HG02943 (cell line): ENCODE results near the gene CACNB4.
A peak's percentile ranks its signal among the peaks of the same experiment; 100 is the strongest.

Experiments
- ATAC-seq: cut with Tn5 transposase; IDR thresholded peaks from one replicate; pipeline ENCODE4 v1.9.1; 2021; ENCODE audit warnings: mild to moderate bottlenecking, low read depth, moderate library complexity; ENCODE audit not compliant: unreplicated experiment

The CACNB4 gene

GRCh38 chr2:151842830-151843690 is 255.8 kb downstream of the CACNB4 start:
- ATAC-seq: no peak

- ATAC-seq: no peak
These were observed 257.8 kb downstream of the CACNB4 start for GRCh38 chr2:151841047-151841424.

GRCh38 chr2:151840216-151841046 is 258.4 kb downstream of the CACNB4 start:
- ATAC-seq: peak; percentile 97

- ATAC-seq: no peak
These were observed 260.9 kb downstream of the CACNB4 start for GRCh38 chr2:151837926-151838325.

GRCh38 chr2:151833984-151834383 is 264.9 kb downstream of the CACNB4 start:
- no peak for ATAC-seq

GRCh38 chr2:151830961-151831360 is 267.9 kb downstream of the CACNB4 start:
- ATAC-seq: no peak

GRCh38 chr2:151828890-151829324 is 269.9 kb downstream of the CACNB4 start:
- no peak for ATAC-seq

GRCh38 chr2:151828143-151828889 is 270.5 kb downstream of the CACNB4 start, which contains the start of gene ARL5A:
TSS of gene ARL5A (minus strand) at chr2:151828421. CDS start at chr2:151828176, 245 bp downstream.
- ATAC-seq: peak; percentile 96

- peak; percentile 37 for ATAC-seq
These were observed 271.2 kb downstream of the CACNB4 start for GRCh38 chr2:151827564-151828142.

GRCh38 chr2:151826737-151827157 is 272.1 kb downstream of the CACNB4 start:
- no peak for ATAC-seq

- ATAC-seq: no peak
These were observed 274.0 kb downstream of the CACNB4 start for GRCh38 chr2:151824886-151825285.

- ATAC-seq: no peak
These were observed 275.2 kb downstream of the CACNB4 start for GRCh38 chr2:151823651-151824050.

GRCh38 chr2:151819920-151820319 is 278.9 kb downstream of the CACNB4 start:
- no peak for ATAC-seq

GRCh38 chr2:151817929-151818328 is 280.9 kb downstream of the CACNB4 start:
- ATAC-seq: no peak

- no peak for ATAC-seq
These were observed 282.0 kb downstream of the CACNB4 start for GRCh38 chr2:151816843-151817242.

- no peak for ATAC-seq
These were observed 282.9 kb downstream of the CACNB4 start for GRCh38 chr2:151815821-151816489.

- no peak for ATAC-seq
These were observed 288.4 kb downstream of the CACNB4 start for GRCh38 chr2:151810489-151810888.

- no peak for ATAC-seq
These were observed 289.8 kb downstream of the CACNB4 start for GRCh38 chr2:151809073-151809383.

GRCh38 chr2:151808258-151809072 is 290.4 kb downstream of the CACNB4 start:
- no peak for ATAC-seq
